Body of pancreas (tissue), 4 donors: Measurements from ENCODE around the gene GRIA1. TPM values are rescaled to one million over a fixed set of nuclear protein-coding genes. Genes with fewer than 3 reads are reported as not detected.

ENCODE experiments used
- ATAC-seq: fragments of 150-250 bp; one replicate; pipeline ENCODE4 v1.9.1; 2016
- DNase-seq, 4 donors: peaks; one replicate each; pipeline ENCODE4 v3.0.0-alpha.2; 2019
- H3K27ac ChIP-seq, 4 donors: fragments of 200-600 bp; sonication (generic); 1 replicate in 3 of 4; 2 replicates in 1 of 4; pipeline versions ENCODE4 v1.5.1 to v1.6.1; 2016 to 2019; ENCODE audit warnings: mild to moderate bottlenecking in 1 of 4, mixed read lengths in 1 of 4, moderate library complexity in 1 of 4
- H3K27me3 ChIP-seq, 2 donors: fragments of 200-600 bp; sonication (generic); one replicate each; pipeline ENCODE4 v1.6.0; 2016; ENCODE audit warnings: mild to moderate bottlenecking in 1 of 2
- H3K36me3 ChIP-seq, 2 donors: fragments of 200-600 bp; sonication (generic); replicated peaks in 1 of 2; 2 replicates each; pipeline ENCODE4 v1.5.1; 2016; ENCODE audit warnings: low read depth in 2 of 2; ENCODE audit not compliant: insufficient read depth in 1 of 2
- H3K4me1 ChIP-seq: fragments of 200-600 bp; sonication (generic); one replicate; pipeline ENCODE4 v1.6.0; 2016
- H3K4me3 ChIP-seq, 2 donors: fragments of 200-600 bp; sonication (generic); 1 replicate in 1 of 2; 2 replicates in 1 of 2; pipeline ENCODE4 v1.5.1; 2016 to 2019
- H3K9me3 ChIP-seq, 3 donors: fragments of 200-600 bp; sonication (generic); 1 replicate in 2 of 3; 2 replicates in 1 of 3; pipeline ENCODE4 v1.5.1; 2016
- CTCF ChIP-seq, 7 experiments: fragments of 450-650 bp in 4 of 7; fragments of 200-600 bp in 3 of 7; sonication (generic) in 3 of 7; IDR thresholded peaks; one replicate each; pipeline ENCODE4 v1.5.1; 2016 to 2019; ENCODE audit warnings: antibody characterized with exemption in 7 of 7
- POLR2A ChIP-seq, 3 donors: fragments of 450-650 bp; IDR thresholded peaks; one replicate each; pipeline ENCODE4 v1.6.1; 2016; ENCODE audit warnings: antibody characterized with exemption in 3 of 3, mild to moderate bottlenecking in 2 of 3
- WGBS, 2 donors: methylation state at CpG; one replicate each; pipeline ENCODE4 v1.1.5; 2017; 5-methylcytosine and 5-hydroxymethylcytosine counted together
- intact Hi-C: fragments of 100-400 bp; cut with DNase I; formaldehyde crosslinking; loops from one replicate; pipeline ENCODE4 v1.15.1; 2023
- total RNA-seq, 2 donors: library from RNA; depleted of rRNA; stranded (reverse); fragments of >200 nt; gene quantifications; one replicate each; pipeline ENCODE4 v1.1.0, GENCODE V29; 2016

Gene GRIA1
- total RNA-seq, 2 donors from 2014 or later, result 0.26 to 2.6 TPM

DNA sequence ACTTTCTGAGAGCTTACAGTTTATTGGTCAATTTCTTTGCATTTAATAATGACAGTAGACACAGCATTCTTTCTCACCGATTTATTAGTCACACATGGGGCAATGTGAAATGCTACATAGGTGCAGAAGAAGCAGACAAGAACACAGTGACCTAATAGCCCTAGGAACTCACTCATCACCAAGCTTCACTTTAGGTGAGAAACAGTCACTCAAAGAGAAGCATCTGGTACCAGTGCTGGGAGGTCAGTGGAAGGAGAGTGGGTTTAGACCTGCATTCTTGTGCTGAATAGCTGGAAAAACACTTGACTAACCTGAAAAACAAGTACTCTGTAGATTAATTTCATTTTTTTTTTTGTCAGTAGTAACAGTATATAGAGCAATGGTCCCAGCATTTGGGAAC lies 179.6 kb downstream of the GRIA1 start:
- no peaks in the 10 kb centered on the region for H3K27me3 ChIP-seq
- H3K27ac ChIP-seq, result no peak overlapping the region
- no peak overlapping the region for H3K4me3 ChIP-seq
- ATAC-seq (no peak), DNase-seq (no peak)
- no peaks in the 10 kb centered on the region for H3K4me1 ChIP-seq
- 54 to 56% methylated on average over 1 of the region's 1 CpG for WGBS, 2 donors
- no peaks in the 10 kb centered on the region for H3K36me3 ChIP-seq
- H3K9me3 ChIP-seq, result no peaks in the 10 kb centered on the region
- intact Hi-C loops, result no loop called here
- TF ChIP-seq POLR2A (IDR thresholded peaks at IDR 0.05), result no peak
- no peak for TF ChIP-seq CTCF (IDR thresholded peaks at IDR 0.05)

DNA sequence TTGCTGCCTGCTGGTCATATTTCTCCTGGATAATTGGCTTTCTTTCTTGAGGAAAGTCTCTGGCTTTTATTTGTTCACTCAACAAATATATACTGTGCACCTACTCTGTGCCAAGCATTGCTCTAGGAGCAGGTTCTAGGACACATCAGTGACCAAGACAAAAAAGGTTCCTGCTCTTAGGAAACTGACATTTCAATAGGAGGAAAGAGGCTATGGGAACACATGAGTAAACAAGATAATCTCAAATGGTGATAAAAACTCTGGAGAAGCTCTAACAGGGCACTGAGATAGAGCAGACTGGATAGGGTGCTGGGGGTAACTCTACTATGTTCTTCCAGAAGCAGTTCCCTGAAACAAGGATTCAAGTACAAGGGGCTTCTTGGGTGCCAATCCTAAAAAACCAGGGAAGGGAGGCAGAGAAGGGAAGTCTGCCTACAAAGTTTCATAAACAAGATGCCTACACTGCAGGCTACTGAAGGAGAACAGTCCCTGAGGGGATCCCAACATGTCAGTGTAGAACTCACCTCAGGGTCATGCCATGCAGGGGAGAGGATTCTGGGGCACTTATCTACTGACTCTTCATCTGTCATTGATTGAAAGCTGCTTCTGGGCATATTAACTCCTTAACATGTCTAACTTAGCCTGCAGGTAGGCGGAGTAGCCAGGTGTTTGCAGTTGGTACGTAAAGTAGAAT lies 181.3 kb downstream of the GRIA1 start:
- Histone ChIP-seq H3K27ac (no peak overlapping the region), H3K4me1 (no peaks in the 10 kb centered on the region), H3K4me3 (no peak overlapping the region), H3K27me3 (no peaks in the 10 kb centered on the region), H3K36me3 (no peaks in the 10 kb centered on the region), H3K9me3 (no peaks in the 10 kb centered on the region)
- TF ChIP-seq POLR2A (IDR thresholded peaks at IDR 0.05) (no peak), CTCF (IDR thresholded peaks at IDR 0.05) (no peak)
- WGBS, 2 donors, result 75 to 86% methylated on average over 2 of the region's 2 CpGs
- ATAC-seq, result no peak
- no peak for DNase-seq
- intact Hi-C loops, result no loop called here

GRCh38 chr5:153672347-153673090 lies 182.0 kb downstream of the GRIA1 start:
- ATAC-seq, result peak; percentile 30
- TF ChIP-seq POLR2A (IDR thresholded peaks at IDR 0.05), result no peak
- no peak for TF ChIP-seq CTCF (IDR thresholded peaks at IDR 0.05)

DNA sequence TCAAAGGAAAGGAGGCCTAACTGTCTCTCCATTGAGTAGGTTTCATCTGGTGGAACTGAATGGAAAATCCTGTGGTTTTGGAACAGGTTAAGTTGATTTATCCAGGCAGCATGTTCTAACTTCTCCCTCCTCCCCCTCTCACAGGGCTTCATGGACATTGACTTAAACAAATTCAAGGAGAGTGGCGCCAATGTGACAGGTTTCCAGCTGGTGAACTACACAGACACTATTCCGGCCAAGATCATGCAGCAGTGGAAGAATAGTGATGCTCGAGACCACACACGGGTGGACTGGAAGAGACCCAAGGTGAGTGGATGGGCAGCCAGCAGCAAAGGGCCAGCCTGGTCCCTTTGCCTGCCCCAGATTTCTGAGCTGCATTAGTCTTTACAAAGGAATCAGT lies 183.9 kb downstream of the GRIA1 start:
- no peak for ATAC-seq

More at GRCh38 chr5:153672347-153673090, 182.0 kb downstream of the GRIA1 start:
- no peaks in the 10 kb centered on the region for H3K9me3 ChIP-seq
- H3K27ac ChIP-seq, result no peak overlapping the region
- no peak overlapping the region for H3K4me3 ChIP-seq
- WGBS, 2 donors, result 60 to 61% methylated on average over 6 of the region's 6 CpGs
- no peaks in the 10 kb centered on the region for H3K4me1 ChIP-seq
- no peaks in the 10 kb centered on the region for H3K36me3 ChIP-seq
- intact Hi-C loops, result no loop called here
- no peaks in the 10 kb centered on the region for H3K27me3 ChIP-seq
- DNase-seq, result no peak

More for the DNA sequence above, 183.9 kb downstream of the GRIA1 start:
- 88% methylated on average over 4 of the region's 4 CpGs for WGBS, 2 donors
- Histone ChIP-seq H3K9me3 (no peaks in the 10 kb centered on the region), H3K4me3 (no peak overlapping the region), H3K4me1 (no peaks in the 10 kb centered on the region), H3K27ac (no peak overlapping the region), H3K36me3 (no peaks in the 10 kb centered on the region), H3K27me3 (no peaks in the 10 kb centered on the region)
- DNase-seq, result no peak
- intact Hi-C loops, result no loop called here
- TF ChIP-seq POLR2A (IDR thresholded peaks at IDR 0.05) (no peak), CTCF (IDR thresholded peaks at IDR 0.05) (no peak)
